ENCODE measurements around the gene EIF2A.

- TF ChIP-seq POLR2A (IDR thresholded peaks at IDR 0.05) = no peak
- no peak for TF ChIP-seq POLR2AphosphoS5 (IDR thresholded peaks at IDR 0.05)
- TF ChIP-seq CTCF (IDR thresholded peaks at IDR 0.05) = no peak
- no peak for TF ChIP-seq EP300 (IDR thresholded peaks at IDR 0.05)
Measured at GRCh38 chr3:150557725-150558124, 11.1 kb downstream of the EIF2A start.

Measured in gastroesophageal sphincter (tissue), 3 donors.